Sigmoid colon (tissue), 4 donors: ENCODE results near the gene RPS4Y2.

Experiments used
- CTCF ChIP-seq, 4 experiments: fragments of 450-650 bp in 3 of 4; fragments of 200-600 bp in 1 of 4; IDR thresholded peaks; one replicate each; pipeline ENCODE4 v1.5.1; 2016 to 2019; ENCODE audit warnings: antibody characterized with exemption in 4 of 4, mild to moderate bottlenecking in 3 of 4, moderate library complexity in 2 of 4
- EP300 ChIP-seq, 4 donors: sonication (generic); formaldehyde crosslinking; IDR thresholded peaks; one replicate each; pipeline ENCODE4 v1.6.1; 2017; ENCODE audit warnings: antibody characterized with exemption in 4 of 4
- POLR2A ChIP-seq, 2 donors: fragments of 450-650 bp; IDR thresholded peaks; one replicate each; pipeline ENCODE4 v1.6.1; 2016; ENCODE audit warnings: antibody characterized with exemption in 2 of 2, mild to moderate bottlenecking in 2 of 2, moderate library complexity in 2 of 2

- TF ChIP-seq CTCF (IDR thresholded peaks at IDR 0.05) = no peak
- TF ChIP-seq POLR2A (IDR thresholded peaks at IDR 0.05) = no peak
- no peak for TF ChIP-seq EP300 (IDR thresholded peaks at IDR 0.05)
These were observed 9.2 kb downstream of the RPS4Y2 start for GRCh38 chrY:20765117-20765516.
